GM21360 (cell line): ENCODE results near the gene BAMBI.

ENCODE experiments used
- ATAC-seq: cut with Tn5 transposase; IDR thresholded peaks from one replicate; pipeline ENCODE4 v1.9.1; 2021; ENCODE audit warnings: mild to moderate bottlenecking, moderate library complexity; ENCODE audit not compliant: unreplicated experiment

Gene BAMBI

GRCh38 chr10:28674782-28675181, 2.5 kb upstream of the BAMBI start:
- ATAC-seq = no peak

- no peak for ATAC-seq
Observed at GRCh38 chr10:28676326-28676967, 874 bp upstream of the BAMBI start.

- no peak for ATAC-seq
Observed at GRCh38 chr10:28677888-28678686, 766 bp downstream of the BAMBI start.

- ATAC-seq = no peak
Observed at GRCh38 chr10:28678687-28679457, 1.6 kb downstream of the BAMBI start.

- no peak for ATAC-seq
Observed at GRCh38 chr10:28679581-28680357, 2.4 kb downstream of the BAMBI start.

- no peak for ATAC-seq
Observed at GRCh38 chr10:28680358-28680752, 3.0 kb downstream of the BAMBI start.

GRCh38 chr10:28681291-28681763, 4.0 kb downstream of the BAMBI start:
- ATAC-seq = no peak

GRCh38 chr10:28681928-28682750, 4.8 kb downstream of the BAMBI start:
- ATAC-seq = no peak

- no peak for ATAC-seq
Observed at GRCh38 chr10:28684157-28684985, 7.0 kb downstream of the BAMBI start.

GRCh38 chr10:28684986-28685580, 7.8 kb downstream of the BAMBI start:
- no peak for ATAC-seq

- no peak for ATAC-seq
Observed at GRCh38 chr10:28685717-28686116, 8.4 kb downstream of the BAMBI start.

GRCh38 chr10:28686835-28687682, 9.7 kb downstream of the BAMBI start:
- no peak for ATAC-seq

- no peak for ATAC-seq
Observed at GRCh38 chr10:28687683-28688001, 10.3 kb downstream of the BAMBI start.

- ATAC-seq = no peak
Observed at GRCh38 chr10:28690545-28690944, 13.2 kb downstream of the BAMBI start.

- ATAC-seq = no peak
Observed at GRCh38 chr10:28691187-28691694, 13.9 kb downstream of the BAMBI start.

GRCh38 chr10:28692050-28692449, 14.7 kb downstream of the BAMBI start:
- no peak for ATAC-seq

- ATAC-seq = no peak
Observed at GRCh38 chr10:28694530-28694929, 17.2 kb downstream of the BAMBI start.

GRCh38 chr10:28698075-28698474, 20.8 kb downstream of the BAMBI start:
- no peak for ATAC-seq
